ENCODE measurements around the gene CALHM1.
A peak's percentile ranks its signal among the peaks of the same experiment; 100 is the strongest.

Gene CALHM1

GRCh38 chr10:103416436-103417147 lies 42.1 kb downstream of the CALHM1 start:
- H3K9me3 ChIP-seq (ENCODE audit: insufficient read depth, low read depth, low read length), result no peaks in the 10 kb centered on the region
- no peaks in the 10 kb centered on the region for H3K27me3 ChIP-seq (ENCODE audit: insufficient read depth, low read length, poor library complexity, severe bottlenecking)
- no peaks in the 10 kb centered on the region for H3K4me1 ChIP-seq (ENCODE audit: insufficient read depth, low read length, poor library complexity, severe bottlenecking)
- peaks cover 88% of the 10 kb centered on the region; the same call in 1 of the 2 replicates for H3K36me3 ChIP-seq (ENCODE audit: insufficient read depth, low read length)
- no peak overlapping the region for H3K4me3 ChIP-seq (ENCODE audit: low read length, poor library complexity, severe bottlenecking)
- H3K9ac ChIP-seq (ENCODE audit: low read depth, low read length, poor library complexity, severe bottlenecking), result no peak overlapping the region
- H3K79me2 ChIP-seq (ENCODE audit: insufficient read depth, low read length), result no peaks in the 10 kb centered on the region
- H3K4me2 ChIP-seq (ENCODE audit: low read depth, low read length, poor library complexity, severe bottlenecking), result no peak overlapping the region
- no peaks in the 10 kb centered on the region for H3F3A ChIP-seq (ENCODE audit: low read depth)
- no peaks in the 10 kb centered on the region for H4K20me1 ChIP-seq (ENCODE audit: insufficient read depth, low read length, poor library complexity, severe bottlenecking)
- no peak overlapping the region for H2AFZ ChIP-seq (ENCODE audit: low read length)
- H3K9me2 ChIP-seq (replicated peaks; ENCODE audit: low read depth, low read length), result no peaks in the 10 kb centered on the region
- TF ChIP-seq EZH2phosphoT487 (IDR thresholded peaks at IDR 0.05; ENCODE audit: borderline replicate concordance), result no peak
- peak; percentile 83 for TF ChIP-seq CTCF (conservative IDR thresholded peaks at IDR 0.05; ENCODE audit: low read length)

- Histone ChIP-seq H3K36me3 (ENCODE audit: insufficient read depth, low read length) (peaks cover 88% of the 10 kb centered on the region; the same call in 1 of the 2 replicates), H3K4me1 (ENCODE audit: insufficient read depth, low read length, poor library complexity, severe bottlenecking) (no peaks in the 10 kb centered on the region), H3K27me3 (ENCODE audit: insufficient read depth, low read length, poor library complexity, severe bottlenecking) (no peaks in the 10 kb centered on the region), H3K4me2 (ENCODE audit: low read depth, low read length, poor library complexity, severe bottlenecking) (no peak overlapping the region), H3K9me2 (replicated peaks; ENCODE audit: low read depth, low read length) (no peaks in the 10 kb centered on the region), H2AFZ (ENCODE audit: low read length) (no peak overlapping the region), H4K20me1 (ENCODE audit: insufficient read depth, low read length, poor library complexity, severe bottlenecking) (no peaks in the 10 kb centered on the region), H3F3A (ENCODE audit: low read depth) (no peaks in the 10 kb centered on the region), H3K4me3 (ENCODE audit: low read length, poor library complexity, severe bottlenecking) (no peak overlapping the region), H3K9me3 (ENCODE audit: insufficient read depth, low read depth, low read length) (no peaks in the 10 kb centered on the region), H3K9ac (ENCODE audit: low read depth, low read length, poor library complexity, severe bottlenecking) (no peak overlapping the region), H3K79me2 (ENCODE audit: insufficient read depth, low read length) (no peaks in the 10 kb centered on the region)
- TF ChIP-seq CTCF (conservative IDR thresholded peaks at IDR 0.05; ENCODE audit: low read length), result no peak
- no peak for TF ChIP-seq EZH2phosphoT487 (IDR thresholded peaks at IDR 0.05; ENCODE audit: borderline replicate concordance)
These were observed 43.1 kb downstream of the CALHM1 start for GRCh38 chr10:103415581-103415980.

- Histone ChIP-seq H2AFZ (ENCODE audit: low read length) (no peak overlapping the region), H3K27me3 (ENCODE audit: insufficient read depth, low read length, poor library complexity, severe bottlenecking) (no peaks in the 10 kb centered on the region), H3K9me2 (replicated peaks; ENCODE audit: low read depth, low read length) (no peaks in the 10 kb centered on the region), H3K4me3 (ENCODE audit: low read length, poor library complexity, severe bottlenecking) (no peak overlapping the region), H3K4me2 (ENCODE audit: low read depth, low read length, poor library complexity, severe bottlenecking) (no peak overlapping the region), H3K9ac (ENCODE audit: low read depth, low read length, poor library complexity, severe bottlenecking) (no peak overlapping the region), H3K79me2 (ENCODE audit: insufficient read depth, low read length) (no peaks in the 10 kb centered on the region), H3K36me3 (ENCODE audit: insufficient read depth, low read length) (peaks cover 82% of the 10 kb centered on the region; the same call in 1 of the 2 replicates), H4K20me1 (ENCODE audit: insufficient read depth, low read length, poor library complexity, severe bottlenecking) (no peaks in the 10 kb centered on the region), H3K4me1 (ENCODE audit: insufficient read depth, low read length, poor library complexity, severe bottlenecking) (no peaks in the 10 kb centered on the region), H3K9me3 (ENCODE audit: insufficient read depth, low read depth, low read length) (no peaks in the 10 kb centered on the region), H3F3A (ENCODE audit: low read depth) (no peaks in the 10 kb centered on the region)
- TF ChIP-seq CTCF (conservative IDR thresholded peaks at IDR 0.05; ENCODE audit: low read length) (no peak), EZH2phosphoT487 (IDR thresholded peaks at IDR 0.05; ENCODE audit: borderline replicate concordance) (no peak)
These were observed 45.1 kb downstream of the CALHM1 start for GRCh38 chr10:103413564-103413963.
